Fibroblast of lung (primary cell): ENCODE data around the gene ZNF805. TPM values are rescaled to one million over a fixed set of nuclear protein-coding genes. Genes with fewer than 3 reads are reported as not detected.
A peak's percentile ranks its signal among the peaks of the same experiment; 100 is the strongest.

Experiments
- DNase-seq, 2 donors: peaks; one replicate each; pipeline versions ENCODE4 v3.0.0 to v3.0.0-alpha.2; 2010; ENCODE audit warnings: low read depth in 2 of 2
- H2AFZ ChIP-seq: 2 replicates; pipeline ENCODE4 v1.5.1; 2012; ENCODE audit warnings: low read length, control low read depth, inconsistent platforms
- H3K27ac ChIP-seq: 2 replicates; pipeline ENCODE4 v1.5.1; 2011; ENCODE audit warnings: low read length, control low read depth; ENCODE audit not compliant: insufficient read depth
- H3K27me3 ChIP-seq: 2 replicates; pipeline ENCODE4 v1.5.1; 2011; ENCODE audit warnings: mild to moderate bottlenecking, low read length; ENCODE audit not compliant: control insufficient read depth, insufficient read depth
- H3K36me3 ChIP-seq: 2 replicates; pipeline ENCODE4 v1.5.1; 2011; ENCODE audit warnings: low read length; ENCODE audit not compliant: control insufficient read depth, insufficient read depth
- H3K4me1 ChIP-seq: 2 replicates; pipeline ENCODE4 v1.5.1; 2011; ENCODE audit warnings: low read length; ENCODE audit not compliant: control insufficient read depth, insufficient read depth; ENCODE audit errors: extremely low read depth
- H3K4me2 ChIP-seq: 2 replicates; pipeline ENCODE4 v1.5.1; 2011; ENCODE audit warnings: low read length, control low read depth; ENCODE audit not compliant: insufficient read depth; ENCODE audit errors: extremely low read depth
- H3K4me3 ChIP-seq, 4 experiments: fragments of 200-600 bp in 1 of 4; sonication (generic) in 1 of 4; replicated peaks in 1 of 4; 2 replicates each; pipeline ENCODE4 v1.5.1; 2011 to 2016; ENCODE audit warnings: low read length in 4 of 4, low read depth in 3 of 4, mild to moderate bottlenecking in 3 of 4, control low read depth in 2 of 4, inconsistent platforms in 1 of 4, mixed read lengths in 1 of 4; ENCODE audit not compliant: insufficient read depth in 1 of 4; ENCODE audit errors: control extremely low read depth in 1 of 4
- H3K79me2 ChIP-seq: 2 replicates; pipeline ENCODE4 v1.5.1; 2012; ENCODE audit warnings: mild to moderate bottlenecking, low read length, inconsistent platforms; ENCODE audit not compliant: control insufficient read depth, insufficient read depth
- H3K9ac ChIP-seq: 2 replicates; pipeline ENCODE4 v1.5.1; 2011; ENCODE audit warnings: mild to moderate bottlenecking, low read length, control low read depth; ENCODE audit not compliant: insufficient read depth
- H3K9me3 ChIP-seq: 2 replicates; pipeline ENCODE4 v1.5.1; 2012; ENCODE audit warnings: low read depth, low read length; ENCODE audit not compliant: control insufficient read depth, insufficient read depth
- H4K20me1 ChIP-seq: 2 replicates; pipeline ENCODE4 v1.5.1; 2011; ENCODE audit warnings: low read length; ENCODE audit not compliant: control insufficient read depth, insufficient read depth; ENCODE audit errors: extremely low read depth
- CTCF ChIP-seq, 2 donors: IDR thresholded peaks in 1 of 2; conservative IDR thresholded peaks in 1 of 2; 1 replicate in 1 of 2; 2 replicates in 1 of 2; pipeline ENCODE4 v1.5.1; 2011 to 2012; ENCODE audit warnings: low read length in 2 of 2, control low read depth in 1 of 2, inconsistent platforms in 1 of 2, low read depth in 1 of 2, mild to moderate bottlenecking in 1 of 2
- EZH2 ChIP-seq: IDR thresholded peaks from 2 replicates; pipeline ENCODE4 v1.5.1; 2012; ENCODE audit warnings: low read length, control low read depth, mild to moderate bottlenecking; ENCODE audit errors: missing control alignments
- polyA plus RNA-seq, 2 donors: library from polyadenylated mRNA; depleted of rRNA in 1 of 2; stranded (reverse) in 1 of 2; unstranded in 1 of 2; fragments of >200 nt; gene quantifications; 2 replicates each; pipeline ENCODE4 v1.2.1, GENCODE V29; 2011 to 2012; ENCODE audit warnings: missing spikeins in 1 of 2
- total RNA-seq: library from RNA; depleted of rRNA; stranded (reverse); fragments of >200 nt; gene quantifications from 2 replicates; pipeline ENCODE4 v1.2.1, GENCODE V29; 2014

The ZNF805 gene
- total and polyA plus RNA-seq, 2 donors (not counting 1 experiment from before 2014, with no cell fraction given) = 8.1 to 40.6 TPM

GRCh38 chr19:57279418-57280164 lies 39.2 kb downstream of the ZNF805 start:
- H3K9ac ChIP-seq = peak overlapping the region; percentile 96

DNA sequence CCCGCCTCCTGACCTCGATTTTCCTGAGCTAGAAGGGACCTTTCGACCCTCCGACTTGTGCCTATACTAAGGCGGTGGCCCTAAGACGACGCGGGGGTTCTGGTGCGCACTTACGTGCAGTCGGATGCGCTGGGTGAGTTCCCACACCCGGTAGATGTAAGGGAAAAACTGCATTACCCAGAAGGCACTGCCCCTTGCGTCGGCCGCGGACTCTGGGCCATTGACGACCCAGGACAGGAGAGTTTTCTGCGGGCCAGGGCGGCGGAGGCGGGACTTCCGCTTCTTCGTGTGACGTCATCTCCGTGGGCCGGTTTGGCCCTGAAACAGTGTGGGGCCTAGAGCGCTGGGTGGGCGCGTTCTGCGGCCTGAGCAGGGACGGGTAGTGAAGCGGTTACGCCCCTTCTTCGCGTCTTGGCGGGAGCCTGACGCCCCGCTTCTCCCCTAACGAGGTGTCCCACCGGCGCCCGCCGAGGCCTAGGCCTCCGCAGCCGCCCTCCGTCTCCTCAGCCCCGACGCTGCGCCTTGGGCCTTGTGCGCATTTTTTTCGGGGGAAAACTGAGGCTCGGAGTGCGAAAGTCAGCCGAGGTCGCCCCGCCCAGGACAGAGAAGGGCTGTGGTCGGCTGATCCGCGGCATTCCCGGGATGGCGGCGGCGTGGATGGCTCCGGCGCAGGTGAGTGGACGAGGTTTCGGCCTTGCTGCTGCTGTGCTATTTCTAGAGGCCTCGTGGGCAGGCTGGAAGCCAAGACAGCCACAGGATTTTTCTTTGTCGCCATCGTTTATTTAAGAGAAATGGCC lies 39.9 kb downstream of the ZNF805 start, which contains the start of gene ZNF460:
Gene ZNF460, plus strand, starts transcription at position 321 of the 797 bp plus-strand sequence. Its CDS starts 322 bp downstream, at position 643.
- H3K36me3 ChIP-seq = peaks cover 9% of the 10 kb centered on the region
- peak within 1 kb of the TSS; percentile 72 to 98 (median 93) for H3K4me3 ChIP-seq
- H4K20me1 ChIP-seq = no peaks in the 10 kb centered on the region
- TF ChIP-seq CTCF (conservative IDR thresholded peaks at IDR 0.05 in 1 of 2, IDR thresholded peaks at IDR 0.05 in 1 of 2; ENCODE audit: low read depth in 1 of 2, low read length in 2 of 2) (no peak), EZH2 (no peak)
- H3K27me3 ChIP-seq = no peaks in the 10 kb centered on the region
- peaks cover 6% of the 10 kb centered on the region for H3K4me1 ChIP-seq
- peak within 1 kb of the TSS; percentile 47 for H2AFZ ChIP-seq
- H3K79me2 ChIP-seq = peaks cover 48% of the 10 kb centered on the region
- peak within 1 kb of the TSS; percentile 99 for H3K27ac ChIP-seq
- peak within 1 kb of the TSS; percentile 99 for H3K4me2 ChIP-seq
- H3K9me3 ChIP-seq = no peaks in the 10 kb centered on the region
- DNase-seq = peak; percentile 97 to 98
- peak within 1 kb of the TSS; percentile 96 for H3K9ac ChIP-seq

More at GRCh38 chr19:57279418-57280164, 39.2 kb downstream of the ZNF805 start:
- Histone ChIP-seq H2AFZ (peak overlapping the region; percentile 38), H4K20me1 (no peaks in the 10 kb centered on the region), H3K27me3 (no peaks in the 10 kb centered on the region), H3K27ac (peak overlapping the region; percentile 99), H3K36me3 (peaks cover 8% of the 10 kb centered on the region), H3K79me2 (peaks cover 41% of the 10 kb centered on the region), H3K4me3 (peak overlapping the region; percentile 72 to 98 (median 93)), H3K4me1 (peaks cover 6% of the 10 kb centered on the region), H3K9me3 (no peaks in the 10 kb centered on the region), H3K4me2 (peak overlapping the region; percentile 79)
- DNase-seq = peak; percentile 98 to 99
- TF ChIP-seq CTCF (conservative IDR thresholded peaks at IDR 0.05 in 1 of 2, IDR thresholded peaks at IDR 0.05 in 1 of 2; ENCODE audit: low read depth in 1 of 2, low read length in 2 of 2) (peak in 1 of 2 donors; percentile 37), EZH2 (no peak)

GRCh38 chr19:57280962-57281400 lies 40.5 kb downstream of the ZNF805 start:
- Histone ChIP-seq H2AFZ (no peak overlapping the region), H3K27me3 (no peaks in the 10 kb centered on the region), H3K27ac (peak overlapping the region; percentile 99), H3K4me2 (peak overlapping the region; percentile 99), H3K4me1 (peaks cover 6% of the 10 kb centered on the region), H3K9me3 (no peaks in the 10 kb centered on the region), H3K79me2 (peaks cover 55% of the 10 kb centered on the region), H3K4me3 (peak overlapping the region; percentile 72 to 98 (median 93)), H4K20me1 (no peaks in the 10 kb centered on the region), H3K9ac (peak overlapping the region; percentile 96), H3K36me3 (peaks cover 9% of the 10 kb centered on the region)
- peak; percentile 9 to 15 for DNase-seq
- TF ChIP-seq EZH2 = no peak
